Activated T-cell treated with anti-CD3 and anti-CD28 coated beads for 4 hours (primary cell): ENCODE measurements around the gene MSRB1.
"Not testable (repeated sequence)": the region's sequence is repeated elsewhere in the genome, so short reads cannot be mapped to it uniquely, and the experiment has no call there.

Source experiments
- DNase-seq: peaks from one replicate; pipeline ENCODE4 v3.0.0-alpha.2; 2020

The MSRB1 gene

DNA sequence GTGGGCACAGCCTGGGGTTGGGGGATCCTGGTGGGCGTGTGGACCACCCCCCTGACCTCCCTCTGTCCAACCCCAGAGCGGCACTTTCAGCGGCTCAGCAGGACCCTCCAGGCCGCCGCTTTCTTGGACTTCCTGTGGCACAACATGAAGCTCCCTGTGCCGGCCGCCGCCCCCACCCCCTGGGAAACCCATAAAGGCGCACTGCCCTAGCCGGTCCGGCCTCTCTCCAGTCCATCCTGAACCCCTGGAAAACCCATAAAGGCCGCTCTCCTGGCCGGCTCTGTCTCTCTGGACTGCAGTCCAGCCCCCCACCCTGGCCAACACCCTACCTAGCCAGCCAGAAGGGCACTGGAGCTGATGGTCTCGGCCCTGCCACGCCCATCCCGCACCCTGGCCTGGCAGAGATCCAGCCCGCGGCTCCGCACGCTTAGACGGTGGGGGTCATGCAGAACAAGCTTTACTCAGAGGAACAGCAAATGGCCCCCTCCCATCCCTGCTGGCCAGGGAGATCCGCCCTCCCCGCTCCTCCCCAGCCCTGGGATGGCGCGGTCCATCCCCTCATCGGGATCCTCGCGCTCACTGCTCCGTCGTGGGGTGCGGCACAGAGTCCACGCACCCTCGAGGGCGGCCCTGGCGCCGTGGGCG, 35.6 kb upstream of the MSRB1 start:
- no peak for DNase-seq

DNA sequence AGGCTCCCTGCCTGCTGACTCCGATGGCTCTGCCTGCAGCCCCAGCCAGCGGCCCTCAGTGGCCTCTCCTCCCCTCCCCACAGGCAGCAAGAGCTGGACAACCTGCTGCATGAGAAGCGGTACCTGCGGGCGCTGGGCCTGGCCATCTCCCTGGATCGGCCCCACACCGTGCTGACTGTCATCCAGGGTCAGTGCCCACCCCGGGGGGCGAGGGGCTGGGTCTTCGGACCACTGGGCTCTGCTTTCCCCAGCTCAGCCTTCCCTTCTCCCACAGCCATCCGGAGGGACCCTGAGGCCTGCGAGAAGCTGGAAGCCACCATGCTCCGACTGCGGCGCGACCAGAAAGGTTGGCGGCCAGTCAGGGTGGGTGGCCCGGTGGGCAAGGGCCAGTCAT, 34.9 kb upstream of the MSRB1 start:
- no peak for DNase-seq

DNA sequence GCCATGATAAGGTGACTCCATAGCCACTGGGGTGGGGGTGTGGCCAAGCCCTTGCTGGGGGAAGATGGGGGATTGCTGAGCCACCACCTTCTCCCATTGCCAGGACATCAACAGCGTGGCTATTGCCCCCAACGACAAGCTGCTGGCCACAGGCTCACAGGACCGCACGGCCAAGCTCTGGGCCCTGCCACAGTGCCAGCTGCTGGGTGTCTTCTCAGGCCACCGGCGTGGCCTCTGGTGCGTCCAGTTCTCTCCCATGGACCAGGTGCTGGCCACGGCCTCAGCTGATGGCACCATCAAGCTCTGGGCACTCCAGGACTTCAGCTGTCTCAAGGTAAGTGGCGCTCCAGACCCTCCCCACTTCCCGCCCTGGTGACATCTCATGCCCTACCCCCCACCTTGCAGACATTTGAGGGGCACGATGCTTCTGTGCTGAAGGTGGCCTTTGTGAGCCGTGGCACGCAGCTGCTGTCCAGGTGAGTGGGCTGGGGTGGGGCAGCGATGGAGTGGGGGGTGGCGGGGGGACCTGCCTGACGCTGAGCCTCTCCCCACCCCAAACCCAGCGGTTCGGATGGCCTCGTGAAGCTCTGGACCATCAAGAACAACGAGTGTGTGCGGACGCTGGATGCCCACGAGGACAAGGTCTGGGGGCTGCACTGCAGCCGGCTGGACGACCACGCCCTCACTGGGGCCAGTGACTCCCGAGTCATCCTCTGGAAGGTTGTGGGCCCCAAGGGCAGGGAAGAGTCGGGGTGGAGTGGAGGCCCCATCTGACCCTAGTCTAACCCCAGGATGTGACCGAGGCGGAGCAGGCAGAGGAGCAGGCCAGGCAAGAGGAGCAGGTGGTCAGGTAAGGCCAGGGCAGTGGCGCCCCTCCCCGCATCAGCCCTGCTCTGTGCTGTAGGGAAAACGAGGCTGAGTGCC, 34.2 kb upstream of the MSRB1 start:
- DNase-seq = no peak

DNA sequence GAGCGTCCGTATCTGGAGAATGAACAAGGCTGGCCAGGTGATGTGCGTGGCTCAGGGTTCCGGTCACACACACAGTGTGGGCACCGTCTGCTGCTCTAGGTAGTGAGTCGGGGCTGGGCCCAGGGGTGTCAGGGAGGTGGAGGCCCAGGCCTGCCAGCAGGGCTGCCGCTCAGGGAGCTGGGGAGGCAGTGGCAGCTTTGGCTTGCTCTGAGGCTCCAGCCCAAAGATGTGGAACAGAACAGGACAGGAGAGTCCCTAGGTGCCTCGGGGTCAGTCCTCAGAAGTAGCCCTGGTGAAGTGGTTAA, 33.2 kb upstream of the MSRB1 start:
- DNase-seq = no peak

GRCh38 chr16:1975432-1976215, 32.6 kb upstream of the MSRB1 start:
- no peak for DNase-seq

GRCh38 chr16:1974157-1975070, 31.4 kb upstream of the MSRB1 start:
- no peak for DNase-seq

DNA sequence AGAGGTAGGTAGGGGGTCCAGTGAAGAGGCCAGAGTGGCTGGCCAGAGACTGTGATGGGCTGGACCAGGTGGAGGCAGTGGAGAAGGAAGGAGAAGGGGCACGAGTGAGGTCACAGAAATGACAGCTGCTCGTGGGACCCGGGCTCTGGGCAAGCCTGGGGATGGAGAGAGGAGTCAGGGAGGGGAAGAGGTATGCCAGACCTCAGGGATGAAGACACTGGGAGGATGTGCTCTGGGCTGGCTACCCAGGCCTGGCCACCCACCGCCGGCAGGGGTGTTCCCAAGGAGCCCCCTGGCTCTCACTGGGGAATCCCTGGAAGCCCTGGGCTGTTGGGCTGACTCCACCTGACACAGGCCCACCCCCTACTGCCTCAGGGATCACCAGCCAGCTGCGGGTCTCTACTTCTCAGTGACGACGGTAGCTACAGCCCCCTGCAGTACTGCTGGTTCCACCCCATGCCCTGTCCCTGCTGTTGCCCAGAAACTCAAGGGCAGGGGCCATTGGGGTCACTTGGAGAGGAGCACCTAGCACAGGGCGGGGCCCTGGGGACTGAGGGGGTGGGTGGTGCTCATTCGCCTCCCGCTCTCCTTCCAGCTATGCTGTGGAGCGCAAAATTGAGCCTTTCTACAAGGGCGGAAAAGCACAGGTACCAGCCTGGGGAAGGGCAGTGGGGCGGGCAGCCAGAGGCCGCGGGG, 30.6 kb upstream of the MSRB1 start:
- no peak for DNase-seq

GRCh38 chr16:1972490-1972877, 29.5 kb upstream of the MSRB1 start:
- no peak for DNase-seq

DNA sequence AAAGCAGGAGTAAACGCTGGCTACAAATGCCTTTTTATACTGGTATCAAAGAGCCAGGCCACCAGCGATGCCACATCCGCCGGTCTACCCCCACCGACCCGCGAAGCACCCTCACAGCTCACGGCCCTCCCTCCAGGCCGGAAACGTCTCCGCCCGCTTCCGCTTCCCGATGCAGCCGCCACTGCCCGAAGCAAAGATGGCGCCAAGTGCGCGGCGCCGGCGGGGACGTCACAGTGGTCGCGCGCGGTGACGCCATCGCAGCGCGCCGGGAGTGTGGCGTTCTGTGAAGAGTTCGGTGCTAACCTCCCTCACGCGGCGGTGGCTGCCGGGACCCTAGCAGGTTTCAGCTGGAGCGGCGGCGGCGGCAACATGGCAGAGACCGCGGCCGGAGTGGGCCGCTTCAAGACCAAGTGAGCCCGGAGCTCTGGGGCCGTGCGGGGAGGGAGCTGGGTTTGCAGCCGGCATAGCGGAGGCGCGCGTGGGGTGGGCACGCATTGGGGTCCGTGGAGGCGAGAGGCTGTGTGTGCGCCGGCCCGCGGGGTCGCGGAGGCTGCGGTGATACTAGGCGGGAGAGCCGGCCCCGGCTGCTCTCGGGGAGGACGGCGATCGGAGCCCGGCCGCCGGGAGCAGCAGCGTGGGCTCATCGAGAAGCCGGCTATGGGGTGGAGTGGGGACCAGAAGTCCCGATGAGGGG, 28.9 kb upstream of the MSRB1 start, which contains the start of gene TBL3:
TBL3 (plus strand) TSS at position 258 of the 694 bp plus-strand sequence; CDS start at position 370, 112 bp downstream.
- peak; percentile 93 for DNase-seq

DNA sequence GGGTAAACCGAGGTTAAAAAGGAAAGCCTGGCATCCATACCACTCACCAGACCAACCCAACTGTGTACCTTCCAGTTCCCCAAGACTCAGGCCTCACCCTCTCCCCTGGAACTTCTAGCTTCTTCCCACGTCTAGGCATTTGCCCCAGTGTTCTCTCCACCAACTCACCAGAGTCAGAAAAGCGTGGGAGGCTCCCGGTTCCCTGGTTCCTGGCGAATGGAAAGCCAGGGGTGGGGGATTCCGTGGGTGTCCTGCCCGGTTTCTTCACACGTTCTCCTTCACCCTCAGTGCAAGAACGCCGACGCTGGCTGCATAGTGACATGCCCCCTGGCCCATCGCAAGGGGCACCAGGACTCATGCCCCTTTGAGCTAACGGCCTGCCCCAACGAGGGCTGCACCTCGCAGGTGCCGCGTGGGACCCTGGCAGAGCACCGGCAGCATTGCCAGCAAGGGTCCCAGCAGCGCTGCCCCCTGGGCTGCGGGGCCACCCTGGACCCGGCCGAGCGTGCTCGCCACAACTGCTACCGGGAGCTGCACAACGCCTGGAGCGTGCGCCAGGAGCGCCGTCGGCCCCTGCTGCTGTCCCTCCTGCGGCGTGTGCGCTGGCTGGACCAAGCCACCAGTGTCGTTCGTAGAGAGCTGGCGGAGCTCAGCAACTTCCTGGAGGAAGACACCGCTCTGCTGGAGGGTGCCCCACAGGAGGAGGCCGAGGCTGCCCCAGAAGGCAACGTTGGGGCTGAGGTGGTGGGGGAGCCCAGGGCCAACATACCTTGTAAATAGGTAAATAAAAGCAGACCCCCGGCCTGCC, 25.4 kb upstream of the MSRB1 start:
- no peak for DNase-seq

- no peak for DNase-seq
Measured at GRCh38 chr16:1966460-1966859, 23.5 kb upstream of the MSRB1 start, which contains the start of gene RNF151. Gene RNF151 (plus strand): TSS chr16:1966856. CDS start chr16:1966882, 26 bp downstream.

- DNase-seq = no peak
Measured at GRCh38 chr16:1965396-1966001, 22.5 kb upstream of the MSRB1 start.

DNA sequence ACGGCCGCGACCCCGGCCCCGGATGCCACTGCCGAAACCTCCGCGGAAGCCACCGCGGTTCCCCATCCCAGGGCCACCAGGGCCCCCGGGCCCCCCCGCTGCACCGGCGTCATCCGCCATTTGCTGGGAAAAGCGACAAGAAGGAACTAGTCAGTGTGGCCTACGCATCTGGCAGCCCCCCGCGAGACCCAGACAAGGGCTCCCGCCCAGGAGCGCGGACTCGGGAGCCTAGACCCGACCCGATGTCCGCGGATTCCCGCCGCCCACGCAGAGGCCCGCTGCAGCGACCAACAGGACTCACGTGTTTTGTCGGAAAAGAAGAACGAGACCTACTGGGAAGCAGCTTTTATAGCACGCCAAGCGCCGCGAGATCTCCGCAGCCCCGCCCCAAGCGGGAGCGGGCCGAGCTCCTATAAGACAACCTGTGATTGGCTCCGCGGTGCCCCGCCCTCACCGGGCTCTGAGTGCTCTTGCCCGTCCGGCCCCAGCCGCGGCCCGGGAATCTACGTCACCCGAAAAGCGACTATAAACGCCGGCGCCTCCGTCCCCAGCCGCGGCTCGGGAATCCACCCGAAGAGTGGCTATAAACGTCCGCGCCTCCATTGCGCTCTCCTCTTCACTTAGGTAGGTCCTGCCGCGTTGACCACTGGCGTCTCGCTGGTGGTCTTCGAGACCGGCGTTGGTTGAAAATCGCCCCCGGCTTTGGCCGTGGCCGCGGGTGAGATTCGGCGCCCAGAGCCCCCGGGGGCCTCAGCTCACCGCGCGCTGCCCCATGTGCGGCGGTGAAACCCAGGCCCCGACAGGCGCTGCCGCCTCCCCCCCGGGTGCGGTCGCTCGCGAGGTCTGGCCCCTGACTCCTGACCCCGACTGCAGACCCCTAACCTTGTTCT, 21.8 kb upstream of the MSRB1 start, which contains the start of gene RPS2:
RPS2 (minus strand) TSS at position 321 of the 890 bp plus-strand sequence; CDS start at position 120, 201 bp downstream.
- DNase-seq = peak; percentile 95

- DNase-seq = peak; percentile 36
Measured at GRCh38 chr16:1963806-1964505, 21.0 kb upstream of the MSRB1 start.

GRCh38 chr16:1962161-1963153, 19.5 kb upstream of the MSRB1 start:
- DNase-seq = not testable (repeated sequence)

DNA sequence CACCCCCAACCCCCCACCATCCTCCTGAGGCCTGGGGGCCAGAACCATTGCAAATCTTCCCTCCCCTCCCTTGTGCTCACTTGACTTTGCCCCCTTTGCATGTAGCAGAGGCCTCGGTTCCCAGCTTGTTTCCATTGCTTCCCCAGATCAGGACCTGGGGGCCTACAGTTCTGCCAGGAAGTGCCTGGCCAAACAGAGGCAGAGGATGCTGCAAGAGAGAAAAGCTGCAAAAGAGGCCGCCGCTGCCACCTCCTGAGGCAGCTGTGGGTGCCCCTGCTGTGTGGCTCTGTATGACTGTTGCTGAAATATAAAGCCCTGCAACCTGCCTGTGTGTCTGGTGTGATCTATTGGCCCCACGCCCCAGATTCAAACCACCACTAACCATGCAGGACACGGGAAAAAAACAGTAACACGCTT, 18.7 kb upstream of the MSRB1 start:
- no peak for DNase-seq
